Measurements from ENCODE around the gene ZNF485. TPM values are rescaled to one million over a fixed set of nuclear protein-coding genes. Genes with fewer than 3 reads are reported as not detected.

Gene ZNF485
- polyA plus RNA-seq, 1 donor from 2014 or later: 3.5 TPM

GRCh38 chr10:43645866-43646265 lies 39.6 kb downstream of the ZNF485 start:
- Histone ChIP-seq H3K9ac (ENCODE audit: low read length) (no peak overlapping the region), H3K27ac (ENCODE audit: low read length) (no peak overlapping the region), H3K36me3 (ENCODE audit: insufficient read depth, low read length) (peaks cover 48% of the 10 kb centered on the region), H3K9me2 (ENCODE audit: insufficient read depth, low read length) (no peaks in the 10 kb centered on the region), H3K27me3 (ENCODE audit: insufficient read depth, low read depth, low read length) (no peaks in the 10 kb centered on the region), H4K20me1 (ENCODE audit: insufficient read depth) (no peaks in the 10 kb centered on the region), H2AFZ (ENCODE audit: low read depth, low read length) (no peak overlapping the region), H3F3A (ENCODE audit: insufficient read depth, low read length, poor library complexity, severe bottlenecking) (no peaks in the 10 kb centered on the region), H3K4me3 (ENCODE audit: low read length) (no peak overlapping the region), H3K9me3 (ENCODE audit: low read length) (peaks cover 41% of the 10 kb centered on the region), H3K4me2 (ENCODE audit: low read length) (no peak overlapping the region), H3K79me2 (replicated peaks; ENCODE audit: insufficient read depth, low read length) (peaks cover 4% of the 10 kb centered on the region)
- no peak for TF ChIP-seq SMC3 (conservative IDR thresholded peaks at IDR 0.05; ENCODE audit: poor library complexity)
- TF ChIP-seq EZH2 (IDR thresholded peaks at IDR 0.05; ENCODE audit: borderline replicate concordance, insufficient read depth, low read length, poor library complexity, severe bottlenecking): no peak
- no peak for TF ChIP-seq POLR2AphosphoS5 (IDR thresholded peaks at IDR 0.05)

GRCh38 chr10:43647576-43647975 lies 41.3 kb downstream of the ZNF485 start:
- Histone ChIP-seq H3K27ac (ENCODE audit: low read length) (no peak overlapping the region), H3K9ac (ENCODE audit: low read length) (no peak overlapping the region), H2AFZ (ENCODE audit: low read depth, low read length) (peak overlapping the region; percentile 87), H3K4me2 (ENCODE audit: low read length) (peak overlapping the region; percentile 27), H3K4me3 (ENCODE audit: low read length) (peak overlapping the region; percentile 80), H3K27me3 (ENCODE audit: insufficient read depth, low read depth, low read length) (no peaks in the 10 kb centered on the region), H3K36me3 (ENCODE audit: insufficient read depth, low read length) (peaks cover 39% of the 10 kb centered on the region), H4K20me1 (ENCODE audit: insufficient read depth) (no peaks in the 10 kb centered on the region), H3K79me2 (replicated peaks; ENCODE audit: insufficient read depth, low read length) (peaks cover 4% of the 10 kb centered on the region), H3F3A (ENCODE audit: insufficient read depth, low read length, poor library complexity, severe bottlenecking) (no peaks in the 10 kb centered on the region), H3K9me3 (ENCODE audit: low read length) (peaks cover 36% of the 10 kb centered on the region), H3K9me2 (ENCODE audit: insufficient read depth, low read length) (no peaks in the 10 kb centered on the region)
- no peak for TF ChIP-seq EP300 (conservative IDR thresholded peaks at IDR 0.05; ENCODE audit: poor library complexity, severe bottlenecking)
- TF ChIP-seq, protein P1, sequence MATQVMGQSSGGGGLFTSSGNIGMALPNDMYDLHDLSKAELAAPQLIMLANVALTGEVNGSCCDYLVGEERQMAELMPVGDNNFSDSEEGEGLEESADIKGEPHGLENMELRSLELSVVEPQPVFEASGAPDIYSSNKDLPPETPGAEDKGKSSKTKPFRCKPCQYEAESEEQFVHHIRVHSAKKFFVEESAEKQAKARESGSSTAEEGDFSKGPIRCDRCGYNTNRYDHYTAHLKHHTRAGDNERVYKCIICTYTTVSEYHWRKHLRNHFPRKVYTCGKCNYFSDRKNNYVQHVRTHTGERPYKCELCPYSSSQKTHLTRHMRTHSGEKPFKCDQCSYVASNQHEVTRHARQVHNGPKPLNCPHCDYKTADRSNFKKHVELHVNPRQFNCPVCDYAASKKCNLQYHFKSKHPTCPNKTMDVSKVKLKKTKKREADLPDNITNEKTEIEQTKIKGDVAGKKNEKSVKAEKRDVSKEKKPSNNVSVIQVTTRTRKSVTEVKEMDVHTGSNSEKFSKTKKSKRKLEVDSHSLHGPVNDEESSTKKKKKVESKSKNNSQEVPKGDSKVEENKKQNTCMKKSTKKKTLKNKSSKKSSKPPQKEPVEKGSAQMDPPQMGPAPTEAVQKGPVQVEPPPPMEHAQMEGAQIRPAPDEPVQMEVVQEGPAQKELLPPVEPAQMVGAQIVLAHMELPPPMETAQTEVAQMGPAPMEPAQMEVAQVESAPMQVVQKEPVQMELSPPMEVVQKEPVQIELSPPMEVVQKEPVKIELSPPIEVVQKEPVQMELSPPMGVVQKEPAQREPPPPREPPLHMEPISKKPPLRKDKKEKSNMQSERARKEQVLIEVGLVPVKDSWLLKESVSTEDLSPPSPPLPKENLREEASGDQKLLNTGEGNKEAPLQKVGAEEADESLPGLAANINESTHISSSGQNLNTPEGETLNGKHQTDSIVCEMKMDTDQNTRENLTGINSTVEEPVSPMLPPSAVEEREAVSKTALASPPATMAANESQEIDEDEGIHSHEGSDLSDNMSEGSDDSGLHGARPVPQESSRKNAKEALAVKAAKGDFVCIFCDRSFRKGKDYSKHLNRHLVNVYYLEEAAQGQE (IDR thresholded peaks at IDR 0.05; ENCODE audit: borderline replicate concordance): no peak
- TF ChIP-seq MXI1 (conservative IDR thresholded peaks at IDR 0.05; ENCODE audit: poor library complexity, severe bottlenecking): no peak
- TF ChIP-seq RAD21 (conservative IDR thresholded peaks at IDR 0.05): no peak
- TF ChIP-seq EZH2 (IDR thresholded peaks at IDR 0.05; ENCODE audit: borderline replicate concordance, insufficient read depth, low read length, poor library complexity, severe bottlenecking): no peak
- no peak for TF ChIP-seq POLR2AphosphoS5 (IDR thresholded peaks at IDR 0.05)
- no peak for TF ChIP-seq TAF1 (IDR thresholded peaks at IDR 0.05; ENCODE audit: low read depth)
- no peak for TF ChIP-seq SMC3 (conservative IDR thresholded peaks at IDR 0.05; ENCODE audit: poor library complexity)
- no peak for TF ChIP-seq CTCF (IDR thresholded peaks at IDR 0.05; ENCODE audit: poor library complexity, severe bottlenecking)

DNA sequence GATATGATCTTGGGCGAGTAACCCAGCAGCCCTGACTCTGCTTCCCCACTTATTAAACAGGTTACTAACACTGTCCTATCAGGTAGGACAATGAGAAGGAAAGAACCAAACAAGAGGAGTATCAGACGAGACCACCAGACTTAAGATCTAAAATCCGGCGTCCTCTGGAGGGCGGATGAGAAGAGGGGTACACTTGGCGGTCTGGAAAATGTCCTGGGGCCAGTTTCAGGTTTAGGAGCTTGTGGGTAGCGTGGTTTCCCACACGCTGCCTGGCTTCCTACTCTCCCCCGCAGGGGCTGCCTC lies 41.8 kb downstream of the ZNF485 start:
- TF ChIP-seq CTCF (IDR thresholded peaks at IDR 0.05; ENCODE audit: poor library complexity, severe bottlenecking) (no peak), EP300 (conservative IDR thresholded peaks at IDR 0.05; ENCODE audit: poor library complexity, severe bottlenecking) (no peak), TAF1 (IDR thresholded peaks at IDR 0.05; ENCODE audit: low read depth) (no peak), RAD21 (conservative IDR thresholded peaks at IDR 0.05) (no peak), EZH2 (IDR thresholded peaks at IDR 0.05; ENCODE audit: borderline replicate concordance, insufficient read depth, low read length, poor library complexity, severe bottlenecking) (no peak), SMC3 (conservative IDR thresholded peaks at IDR 0.05; ENCODE audit: poor library complexity) (no peak), MXI1 (conservative IDR thresholded peaks at IDR 0.05; ENCODE audit: poor library complexity, severe bottlenecking) (no peak), POLR2AphosphoS5 (IDR thresholded peaks at IDR 0.05) (no peak)
- TF ChIP-seq, protein P1 (IDR thresholded peaks at IDR 0.05; ENCODE audit: borderline replicate concordance): no peak
- no peaks in the 10 kb centered on the region for H3K9me2 ChIP-seq (ENCODE audit: insufficient read depth, low read length)
- peak overlapping the region; percentile 27 for H3K4me2 ChIP-seq (ENCODE audit: low read length)
- peak overlapping the region; percentile 87 for H2AFZ ChIP-seq (ENCODE audit: low read depth, low read length)
- peaks cover 34% of the 10 kb centered on the region for H3K36me3 ChIP-seq (ENCODE audit: insufficient read depth, low read length)
- H3K9me3 ChIP-seq (ENCODE audit: low read length): peaks cover 31% of the 10 kb centered on the region
- H3K27me3 ChIP-seq (ENCODE audit: insufficient read depth, low read depth, low read length): no peaks in the 10 kb centered on the region
- no peaks in the 10 kb centered on the region for H3F3A ChIP-seq (ENCODE audit: insufficient read depth, low read length, poor library complexity, severe bottlenecking)
- peak overlapping the region; percentile 42 for H3K27ac ChIP-seq (ENCODE audit: low read length)
- H3K9ac ChIP-seq (ENCODE audit: low read length): peak overlapping the region; percentile 87
- no peaks in the 10 kb centered on the region for H4K20me1 ChIP-seq (ENCODE audit: insufficient read depth)
- H3K79me2 ChIP-seq (replicated peaks; ENCODE audit: insufficient read depth, low read length): peaks cover 4% of the 10 kb centered on the region
- peak overlapping the region; percentile 80 for H3K4me3 ChIP-seq (ENCODE audit: low read length)
